Activated naive CD8-positive, alpha-beta T cell treated with anti-CD3 and anti-CD28 coated beads, Interleukin-2, amount 50 U/mL, for 16 hours (primary cell): ENCODE results near the gene TNNT3.
"Not testable (repeated sequence)": the region's sequence is repeated elsewhere in the genome, so short reads cannot be mapped to it uniquely, and the experiment has no call there.

ENCODE experiments used
- DNase-seq: peaks from one replicate; pipeline ENCODE4 v3.0.0-alpha.2; 2020; ENCODE audit warnings: low read depth, low spot score

TNNT3 gene

GRCh38 chr11:1934335-1935155, 15.0 kb downstream of the TNNT3 start:
- DNase-seq: no peak

GRCh38 chr11:1935156-1936071, 15.9 kb downstream of the TNNT3 start:
- DNase-seq: no peak

DNA sequence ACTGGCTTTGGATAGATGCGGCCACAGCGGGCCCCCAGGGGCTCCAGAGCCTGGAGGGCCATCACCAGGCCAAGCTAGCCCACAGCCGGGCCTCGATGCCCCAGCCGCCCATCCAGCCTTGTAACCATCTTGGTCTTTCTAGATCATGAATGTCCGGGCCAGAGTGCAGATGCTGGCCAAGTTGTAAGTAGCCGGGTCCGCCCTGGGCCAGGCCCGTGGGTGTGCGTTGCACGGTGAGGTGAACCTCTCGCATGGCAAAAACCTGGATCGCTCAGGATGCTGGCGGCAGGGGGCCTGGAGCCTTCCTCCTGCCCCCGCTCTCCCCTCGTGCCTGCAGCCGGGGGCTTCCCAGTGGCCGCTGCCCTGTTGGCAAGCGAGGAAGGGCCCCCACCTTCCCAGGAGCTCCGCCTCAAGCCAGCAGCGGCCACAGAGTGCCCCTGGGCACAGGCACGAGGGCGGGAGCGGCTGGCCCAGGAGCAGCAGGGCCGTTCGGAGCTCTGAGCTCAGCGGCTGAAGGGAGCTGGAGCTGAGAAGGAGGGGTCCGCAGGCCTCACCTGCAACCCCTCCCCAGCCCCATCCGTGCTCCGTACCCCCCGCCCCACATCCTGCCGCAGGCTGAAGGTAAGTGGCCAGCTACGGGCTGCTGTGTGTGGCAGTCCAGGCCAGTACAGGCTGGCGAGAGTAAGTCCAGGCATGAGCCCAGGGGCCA, 16.7 kb downstream of the TNNT3 start:
- DNase-seq: no peak

- DNase-seq: no peak
Measured at GRCh38 chr11:1936781-1937615, 17.5 kb downstream of the TNNT3 start.

DNA sequence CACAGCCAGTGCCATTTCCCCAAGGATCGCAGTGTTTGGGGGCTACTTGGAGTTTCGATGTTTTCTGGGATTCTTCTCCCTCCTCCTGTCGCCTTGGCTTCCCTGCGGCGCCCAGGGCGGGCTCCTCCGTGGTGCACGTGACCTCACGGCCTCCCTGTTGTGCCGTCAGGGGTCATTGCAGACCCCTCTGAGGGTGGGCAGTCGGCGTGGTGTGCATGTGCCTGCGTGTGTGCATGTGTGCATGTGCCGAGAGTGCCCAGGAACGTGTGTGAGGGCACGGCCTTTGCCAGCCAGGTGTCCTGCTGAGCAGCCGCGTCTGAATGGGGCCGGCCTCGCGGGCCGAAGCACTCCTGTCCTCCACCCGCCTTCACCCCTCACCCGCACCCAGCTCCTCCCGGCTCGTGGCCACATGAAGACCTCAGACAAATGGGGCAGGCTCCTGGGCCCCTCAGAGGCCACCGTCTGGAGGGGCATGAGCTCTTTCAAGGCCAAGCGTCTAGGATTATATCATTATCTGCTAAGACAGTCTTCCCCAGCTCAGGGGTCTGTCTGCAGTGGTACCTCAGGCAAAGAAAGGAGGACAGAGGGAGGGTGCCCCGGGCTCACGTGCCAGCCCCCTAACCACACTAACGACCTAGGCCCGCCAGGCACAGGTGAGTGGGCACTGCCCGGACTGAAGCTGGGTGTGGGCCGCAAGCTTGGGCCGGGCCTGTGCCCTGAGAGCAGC, 18.3 kb downstream of the TNNT3 start:
- DNase-seq: no peak

- no peak for DNase-seq
Measured at GRCh38 chr11:1938343-1939005, 19.0 kb downstream of the TNNT3 start.

DNA sequence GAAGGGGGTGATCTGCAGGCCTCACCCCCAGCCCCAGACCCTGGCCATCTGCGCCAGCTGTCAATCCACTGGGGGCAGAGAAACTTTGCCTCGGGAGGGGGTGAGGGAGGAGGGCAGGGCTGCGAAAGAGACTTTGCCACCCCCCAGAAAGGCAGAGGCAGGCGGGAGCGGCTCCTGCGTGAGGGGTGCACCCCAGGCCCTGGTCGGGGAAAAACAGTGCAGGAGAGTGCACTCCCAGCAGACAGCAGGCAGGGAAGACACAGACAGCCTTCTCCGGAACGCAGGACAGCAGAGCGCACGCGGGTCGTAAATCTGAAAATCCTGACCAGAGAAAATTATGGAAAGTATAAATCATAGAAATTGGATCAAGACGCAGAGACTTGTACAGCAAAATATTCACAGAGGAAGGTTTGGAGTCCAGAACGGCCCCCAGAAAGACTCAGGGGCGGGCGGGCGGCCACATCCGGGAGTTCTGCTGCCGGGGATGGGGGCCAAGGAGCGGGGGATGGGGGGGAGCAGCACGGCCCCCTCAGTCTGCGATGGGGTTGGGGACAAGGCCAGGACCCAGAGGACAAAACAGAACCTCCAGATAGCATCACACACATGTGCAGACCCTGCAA, 19.6 kb downstream of the TNNT3 start:
- DNase-seq: no peak

DNA sequence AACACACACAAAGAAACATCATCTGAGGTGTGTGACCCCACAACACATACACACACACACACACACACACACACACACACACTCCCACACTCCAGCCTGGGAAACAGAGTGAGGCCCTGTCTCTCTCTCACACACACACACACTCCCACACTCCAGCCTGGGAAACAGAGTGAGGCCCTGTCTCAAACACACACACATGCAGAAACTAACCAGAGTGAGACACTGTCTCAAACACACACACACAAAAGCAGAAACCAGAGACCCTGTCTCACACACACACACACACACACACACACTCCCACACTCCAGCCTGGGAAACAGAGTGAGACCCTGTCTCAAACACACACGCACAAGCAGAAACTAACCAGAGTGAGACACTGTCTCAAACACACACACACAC, 20.3 kb downstream of the TNNT3 start:
- not testable (repeated sequence) for DNase-seq

- DNase-seq: no peak
Measured at GRCh38 chr11:1942558-1943260, 23.2 kb downstream of the TNNT3 start.

DNA sequence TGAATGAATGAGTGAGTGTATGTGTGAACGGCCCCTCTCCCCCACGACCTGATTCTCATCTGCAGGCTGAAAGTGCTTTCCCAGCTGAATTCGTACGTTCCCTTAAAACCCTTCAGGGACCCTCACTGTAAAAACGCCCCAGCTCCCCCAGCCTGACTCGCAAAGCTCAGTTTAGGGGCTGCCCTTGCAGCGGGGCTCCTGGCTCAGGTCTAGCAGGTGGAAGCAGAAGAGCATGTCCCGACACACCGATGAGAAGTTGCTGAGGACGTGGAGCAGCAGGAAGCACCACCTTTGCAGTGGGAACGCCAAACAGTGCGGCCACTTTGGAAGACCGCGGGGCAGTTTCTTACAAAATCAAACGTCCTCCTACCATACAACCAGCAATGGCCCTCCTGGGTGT, 24.1 kb downstream of the TNNT3 start:
- no peak for DNase-seq

DNA sequence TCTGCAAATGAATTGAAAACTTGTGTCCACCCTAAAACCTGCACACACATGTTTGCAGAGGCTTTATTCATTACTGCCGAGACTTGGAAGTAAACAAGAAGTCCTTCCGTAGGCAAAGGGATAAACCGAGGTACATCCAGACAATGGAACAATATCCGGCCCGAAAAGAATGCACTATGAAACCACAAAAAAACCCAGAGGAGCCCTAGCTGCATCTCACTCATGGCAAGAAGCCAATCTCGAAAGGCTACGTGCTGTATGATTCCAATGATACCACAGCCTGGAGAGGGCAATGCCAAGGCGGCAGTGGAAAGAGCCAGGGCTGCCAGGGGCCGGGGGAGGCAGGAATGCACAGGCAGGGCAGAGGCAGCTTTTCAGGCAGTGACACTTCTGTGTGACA, 24.5 kb downstream of the TNNT3 start:
- DNase-seq: no peak

DNA sequence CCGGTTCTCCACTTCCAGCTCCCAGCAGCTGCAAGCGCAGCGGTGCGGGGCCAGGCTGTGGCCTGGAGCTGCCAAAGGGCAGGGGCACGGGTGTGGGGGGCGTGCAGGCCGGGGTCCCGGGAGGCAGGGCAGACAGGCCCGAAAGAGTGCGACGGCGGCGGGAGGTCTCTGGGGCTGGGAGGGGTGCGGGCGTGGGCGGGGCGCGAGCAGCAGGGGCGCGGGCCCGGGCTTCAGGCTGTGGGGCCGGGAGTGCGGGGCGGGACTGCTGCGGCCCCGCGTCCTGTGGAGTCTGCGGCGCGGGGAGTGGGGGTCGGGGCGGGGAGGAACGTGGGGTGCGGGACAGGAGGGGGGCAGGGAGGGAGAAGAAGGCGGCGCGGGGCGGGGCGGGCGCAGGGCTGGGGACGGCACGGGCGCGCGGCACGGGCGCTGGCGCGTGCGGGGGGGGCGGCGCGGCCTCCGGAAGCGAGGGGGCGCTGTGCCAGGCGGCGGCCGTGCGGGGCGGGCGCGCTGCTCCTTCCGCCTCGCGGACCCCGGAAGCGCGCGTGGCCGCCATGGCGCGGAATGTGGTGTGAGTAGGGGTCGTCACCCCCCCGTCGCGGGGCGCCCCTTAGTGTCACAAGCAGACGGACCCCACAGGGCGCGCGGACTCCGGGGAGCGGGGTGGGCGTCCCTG, 27.4 kb downstream of the TNNT3 start, which contains the start of gene MRPL23:
MRPL23 (plus strand) TSS at position 521 of the 673 bp plus-strand sequence; CDS start at position 552, 31 bp downstream.
- DNase-seq: no peak

DNA sequence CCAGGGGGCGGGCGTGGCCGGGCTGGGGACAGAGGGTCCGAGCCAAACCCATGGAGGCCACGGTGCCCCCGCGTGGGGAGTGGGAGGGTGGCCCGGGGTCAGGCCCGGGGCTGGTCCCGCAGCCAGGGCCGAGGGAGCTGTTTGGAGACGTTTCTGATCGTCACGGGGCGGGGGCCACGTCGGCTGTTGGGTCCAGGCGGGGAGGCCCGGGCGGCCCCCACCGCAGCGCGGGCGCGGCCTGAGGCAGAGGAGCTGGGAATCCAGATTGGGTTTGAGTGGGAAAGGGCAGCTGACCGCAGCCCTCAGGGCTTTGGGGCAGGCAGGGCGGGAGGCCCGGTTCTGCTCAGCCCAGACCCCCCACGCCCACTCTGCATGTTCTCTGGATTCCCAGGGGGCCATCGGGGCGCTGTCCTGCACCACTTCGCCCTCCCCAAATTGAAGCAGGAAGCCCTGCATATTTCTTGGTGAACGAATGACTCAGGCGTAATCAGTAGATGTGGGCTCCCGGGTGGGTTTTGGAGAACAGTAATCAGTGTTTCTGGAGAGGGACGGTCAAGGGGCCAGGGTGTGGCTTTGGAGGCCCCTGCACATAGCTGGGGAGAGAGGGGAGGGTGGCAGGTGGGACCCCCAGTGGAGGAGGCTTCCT, 28.2 kb downstream of the TNNT3 start:
- no peak for DNase-seq

DNA sequence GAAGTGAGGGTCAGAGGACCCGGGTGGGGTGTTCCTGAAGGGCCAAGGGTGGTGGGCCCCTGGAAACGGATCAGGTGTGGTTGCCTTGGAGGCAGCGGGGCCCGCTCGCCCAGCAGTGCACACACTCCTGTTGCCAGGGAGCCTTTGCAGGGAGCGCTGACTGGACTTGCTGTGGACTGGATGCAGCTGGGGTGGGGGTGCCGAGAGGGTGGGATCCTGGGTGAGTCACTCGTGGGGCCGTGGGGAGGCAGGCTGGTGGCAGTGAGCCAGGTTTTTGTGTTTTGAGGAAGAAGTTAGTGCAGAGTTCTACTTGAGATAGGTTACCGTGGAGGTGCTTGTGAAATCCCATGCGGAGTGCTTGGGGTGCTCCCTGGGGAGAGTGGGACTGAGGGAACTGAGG, 28.9 kb downstream of the TNNT3 start:
- DNase-seq: no peak

- no peak for DNase-seq
Measured at GRCh38 chr11:1949302-1949701, 29.8 kb downstream of the TNNT3 start.

- no peak for DNase-seq
Measured at GRCh38 chr11:1949922-1950321, 30.4 kb downstream of the TNNT3 start.

GRCh38 chr11:1952806-1953482, 33.4 kb downstream of the TNNT3 start:
- DNase-seq: no peak
